Suprapubic skin (tissue), 4 donors: Measurements from ENCODE around the gene ZEB2. TPM values are rescaled to one million over a fixed set of nuclear protein-coding genes. Genes with fewer than 3 reads are reported as not detected.
A peak's percentile ranks its signal among the peaks of the same experiment; 100 is the strongest.

Experiments
- DNase-seq, 2 donors: peaks; one replicate each; pipeline ENCODE4 v3.0.0-alpha.2; 2019; ENCODE audit warnings: low spot score in 2 of 2
- H3K27ac ChIP-seq: fragments of 200-600 bp; sonication (generic); one replicate; pipeline ENCODE4 v1.5.1; 2019
- H3K27me3 ChIP-seq: fragments of 200-600 bp; sonication (generic); one replicate; pipeline ENCODE4 v1.5.1; 2019
- H3K36me3 ChIP-seq: fragments of 200-600 bp; sonication (generic); one replicate; pipeline ENCODE4 v1.5.1; 2019
- H3K4me1 ChIP-seq: fragments of 200-600 bp; sonication (generic); one replicate; pipeline ENCODE4 v1.5.1; 2019
- H3K4me3 ChIP-seq: fragments of 200-600 bp; sonication (generic); one replicate; pipeline ENCODE4 v1.5.1; 2019; ENCODE audit warnings: mild to moderate bottlenecking
- H3K9me3 ChIP-seq: fragments of 200-600 bp; sonication (generic); one replicate; pipeline ENCODE4 v1.5.1; 2019
- CTCF ChIP-seq, 2 donors: fragments of 200-600 bp in 1 of 2; fragments of 450-650 bp in 1 of 2; sonication (generic) in 1 of 2; IDR thresholded peaks; one replicate each; pipeline ENCODE4 v1.5.1; 2016 to 2019; ENCODE audit warnings: antibody characterized with exemption in 2 of 2, mild to moderate bottlenecking in 1 of 2, moderate library complexity in 1 of 2
- EP300 ChIP-seq: sonication (generic); formaldehyde crosslinking; IDR thresholded peaks from one replicate; pipeline ENCODE4 v1.6.1; 2017; ENCODE audit warnings: antibody characterized with exemption
- POLR2A ChIP-seq, 2 donors: fragments of 450-650 bp; IDR thresholded peaks; one replicate each; pipeline ENCODE4 v1.6.1; 2017; ENCODE audit warnings: antibody characterized with exemption in 2 of 2, mild to moderate bottlenecking in 2 of 2, moderate library complexity in 2 of 2
- POLR2AphosphoS5 ChIP-seq, 3 donors: sonication (generic); formaldehyde crosslinking; IDR thresholded peaks; one replicate each; pipeline ENCODE4 v1.6.1; 2017; ENCODE audit warnings: antibody characterized with exemption in 3 of 3
- WGBS: methylation state at CpG from one replicate; pipeline ENCODE4 v1.1.5; 2018; 5-methylcytosine and 5-hydroxymethylcytosine counted together
- total RNA-seq, 4 donors: library from RNA; depleted of rRNA; stranded (reverse); fragments of >200 nt; gene quantifications; one replicate each; pipeline ENCODE4 v1.1.0, GENCODE V29; 2016

The ZEB2 gene
- total RNA-seq, 4 donors from 2014 or later: 16.3 to 43.7 (median 34.5) TPM

- H3K4me3 ChIP-seq: peak overlapping the region; percentile 72
- H3K36me3 ChIP-seq: no peaks in the 10 kb centered on the region
- peaks cover 42% of the 10 kb centered on the region for H3K4me1 ChIP-seq
- DNase-seq: no peak
- no peaks in the 10 kb centered on the region for H3K9me3 ChIP-seq
- H3K27ac ChIP-seq: peak overlapping the region; percentile 98
- TF ChIP-seq POLR2AphosphoS5 (IDR thresholded peaks at IDR 0.05) (no peak), CTCF (IDR thresholded peaks at IDR 0.05) (no peak), POLR2A (IDR thresholded peaks at IDR 0.05) (no peak), EP300 (no peak)
- WGBS: 18% methylated on average over 3 of the region's 3 CpGs
- peaks cover 58% of the 10 kb centered on the region for H3K27me3 ChIP-seq
These were observed 8.0 kb downstream of the ZEB2 start for GRCh38 chr2:144511937-144512336.

- peaks cover 52% of the 10 kb centered on the region for H3K27me3 ChIP-seq
- H3K9me3 ChIP-seq: no peaks in the 10 kb centered on the region
- H3K4me3 ChIP-seq: peak overlapping the region; percentile 72
- WGBS: 32% methylated on average over 3 of the region's 3 CpGs
- H3K4me1 ChIP-seq: peaks cover 39% of the 10 kb centered on the region
- no peak for DNase-seq
- H3K27ac ChIP-seq: peak overlapping the region; percentile 98
- H3K36me3 ChIP-seq: no peaks in the 10 kb centered on the region
- no peak for TF ChIP-seq POLR2AphosphoS5 (IDR thresholded peaks at IDR 0.05)
- no peak for TF ChIP-seq CTCF (IDR thresholded peaks at IDR 0.05)
- no peak for TF ChIP-seq POLR2A (IDR thresholded peaks at IDR 0.05)
- TF ChIP-seq EP300: no peak
These were observed 8.6 kb downstream of the ZEB2 start for GRCh38 chr2:144511226-144511810.

GRCh38 chr2:144510294-144510991 lies 9.5 kb downstream of the ZEB2 start:
- no peaks in the 10 kb centered on the region for H3K9me3 ChIP-seq
- peaks cover 40% of the 10 kb centered on the region for H3K4me1 ChIP-seq
- DNase-seq: no peak
- peaks cover 43% of the 10 kb centered on the region for H3K27me3 ChIP-seq
- WGBS: 36% methylated on average over 15 of the region's 15 CpGs
- peak overlapping the region; percentile 72 for H3K4me3 ChIP-seq
- H3K36me3 ChIP-seq: no peaks in the 10 kb centered on the region
- TF ChIP-seq POLR2A (IDR thresholded peaks at IDR 0.05) (no peak), CTCF (IDR thresholded peaks at IDR 0.05) (no peak), POLR2AphosphoS5 (IDR thresholded peaks at IDR 0.05) (no peak), EP300 (no peak)
- H3K27ac ChIP-seq: peak overlapping the region; percentile 98

GRCh38 chr2:144509879-144510221 lies 10.1 kb downstream of the ZEB2 start:
- WGBS: 37% methylated on average over 3 of the region's 3 CpGs
- Histone ChIP-seq H3K4me3 (peak overlapping the region; percentile 72), H3K9me3 (no peaks in the 10 kb centered on the region), H3K36me3 (no peaks in the 10 kb centered on the region), H3K27me3 (peaks cover 40% of the 10 kb centered on the region), H3K4me1 (peaks cover 46% of the 10 kb centered on the region), H3K27ac (peak overlapping the region; percentile 98)
- no peak for DNase-seq
- TF ChIP-seq POLR2AphosphoS5 (IDR thresholded peaks at IDR 0.05) (no peak), POLR2A (IDR thresholded peaks at IDR 0.05) (no peak), CTCF (IDR thresholded peaks at IDR 0.05) (no peak), EP300 (no peak)

GRCh38 chr2:144509001-144509878 lies 10.7 kb downstream of the ZEB2 start:
- 48% methylated on average over 10 of the region's 10 CpGs for whole genome bisulfite sequencing
- H3K4me1 ChIP-seq: peaks cover 52% of the 10 kb centered on the region
- TF ChIP-seq POLR2A (IDR thresholded peaks at IDR 0.05): no peak
- TF ChIP-seq EP300: no peak
- no peak for TF ChIP-seq POLR2AphosphoS5 (IDR thresholded peaks at IDR 0.05)
- no peak for TF ChIP-seq CTCF (IDR thresholded peaks at IDR 0.05)

More at GRCh38 chr2:144509001-144509878, 10.7 kb downstream of the ZEB2 start:
- Histone ChIP-seq H3K9me3 (no peaks in the 10 kb centered on the region), H3K36me3 (no peaks in the 10 kb centered on the region), H3K27ac (peak overlapping the region; percentile 98), H3K4me3 (peak overlapping the region; percentile 72), H3K27me3 (peaks cover 35% of the 10 kb centered on the region)
- DNase-seq: no peak
